CD4-positive, alpha-beta T cell treated with Interleukin-1 beta for 1 hour (primary cell): ENCODE results near the gene RAD1.
"Not testable (repeated sequence)": the region's sequence is repeated elsewhere in the genome, so short reads cannot be mapped to it uniquely, and the experiment has no call there.

Experiments
- DNase-seq, 2 donors: peaks; one replicate each; pipeline ENCODE4 v3.0.0-alpha.2; 2020 to 2022

Gene RAD1

GRCh38 chr5:34915139-34915855 is at the start of gene RAD1, which contains the start of gene BRIX1:
Gene RAD1, minus strand, starts transcription at chr5:34915504. Its CDS starts 612 bp downstream, at chr5:34914892.
Gene BRIX1, plus strand, starts transcription at chr5:34915711. Its CDS starts 28 bp downstream, at chr5:34915739.
- DNase-seq = peak; percentile 92 to 94

DNA sequence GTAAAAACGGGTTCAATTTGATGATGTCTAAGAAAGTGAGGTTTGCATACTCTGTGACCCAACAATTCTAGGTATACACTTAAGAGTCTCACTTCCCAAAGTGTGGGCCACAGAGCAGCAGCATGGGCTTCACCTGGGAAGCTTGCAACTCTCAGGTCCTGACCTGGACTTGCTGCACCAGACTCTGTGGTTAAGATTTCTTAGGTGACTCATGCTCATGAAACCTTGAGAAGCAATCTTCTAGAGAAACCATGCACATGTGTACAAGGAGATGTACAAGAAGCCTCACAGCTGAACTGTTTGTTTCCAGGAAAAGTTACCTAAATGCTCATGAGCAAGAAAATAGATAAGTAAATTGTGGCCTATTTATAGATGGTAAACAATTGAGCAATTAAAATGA is 44.0 kb upstream of the RAD1 start:
- DNase-seq = no peak

DNA sequence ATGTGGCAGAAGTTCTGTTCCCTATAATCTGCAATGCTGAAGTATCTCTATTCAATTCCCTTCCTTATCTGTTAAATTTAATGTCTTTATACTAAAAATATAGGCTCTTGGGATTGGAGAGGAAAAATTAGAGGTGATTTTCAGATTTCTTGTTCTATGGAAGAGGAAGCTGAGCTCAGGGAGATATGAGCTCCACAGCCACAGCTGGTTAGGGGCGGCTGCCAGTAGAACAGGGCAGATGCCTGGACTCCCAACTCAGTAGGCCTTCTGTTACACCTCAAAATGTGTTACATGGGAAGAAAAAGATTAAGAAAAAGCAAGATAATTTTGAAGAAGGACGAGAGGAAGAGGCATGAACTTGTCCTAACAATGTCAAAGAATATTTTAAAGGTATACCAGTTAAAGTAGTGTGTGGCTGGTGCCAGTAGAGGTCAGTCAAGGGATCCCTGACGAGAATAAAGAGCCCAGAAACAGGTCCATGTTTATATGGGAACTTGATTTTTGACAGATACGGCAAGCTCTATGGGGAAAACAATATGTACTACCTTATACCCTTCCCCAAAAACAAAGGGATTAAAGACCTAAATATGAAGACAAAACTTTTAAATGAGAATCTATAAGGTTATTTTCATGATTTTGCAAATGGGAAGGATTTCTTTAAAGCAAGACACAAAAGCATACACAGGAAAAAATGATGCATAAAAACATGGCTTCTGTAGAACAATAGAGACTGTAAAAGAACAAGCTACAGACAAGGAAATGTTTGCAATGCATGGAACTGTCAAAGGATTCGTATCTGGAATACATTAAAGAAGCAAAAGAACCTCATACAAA is 42.8 kb upstream of the RAD1 start:
- DNase-seq = peak in 1 of 2 donors; percentile 14

- DNase-seq = no peak
Measured at GRCh38 chr5:34957321-34957720, 42.0 kb upstream of the RAD1 start.

DNA sequence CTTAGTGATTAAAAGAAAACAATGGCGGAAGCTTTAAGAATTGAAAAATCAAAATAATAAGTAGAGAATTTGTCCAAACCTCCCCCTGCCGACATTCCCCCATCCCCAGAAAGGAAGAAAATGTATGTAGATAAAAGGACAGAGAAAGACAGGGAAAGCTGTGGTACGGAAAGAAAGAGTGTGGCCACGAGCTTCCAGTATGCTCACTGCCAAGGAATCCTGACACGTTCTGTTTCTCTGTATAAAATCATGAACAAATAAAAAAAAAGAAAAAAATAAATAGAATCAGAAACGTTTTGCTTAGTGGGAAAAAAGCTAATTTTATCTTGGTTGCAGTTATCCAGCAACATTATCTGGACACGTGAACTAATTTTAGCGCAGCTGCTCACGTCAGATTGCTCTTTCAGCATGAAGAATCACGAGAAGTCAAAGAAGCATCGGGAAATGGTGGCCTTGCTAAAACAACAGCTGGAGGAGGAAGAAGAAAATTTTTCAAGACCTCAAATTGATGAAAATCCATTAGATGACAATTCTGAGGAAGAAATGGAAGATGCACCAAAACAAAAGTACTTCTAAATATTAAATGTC is 29.2 kb upstream of the RAD1 start:
- no peak for DNase-seq

DNA sequence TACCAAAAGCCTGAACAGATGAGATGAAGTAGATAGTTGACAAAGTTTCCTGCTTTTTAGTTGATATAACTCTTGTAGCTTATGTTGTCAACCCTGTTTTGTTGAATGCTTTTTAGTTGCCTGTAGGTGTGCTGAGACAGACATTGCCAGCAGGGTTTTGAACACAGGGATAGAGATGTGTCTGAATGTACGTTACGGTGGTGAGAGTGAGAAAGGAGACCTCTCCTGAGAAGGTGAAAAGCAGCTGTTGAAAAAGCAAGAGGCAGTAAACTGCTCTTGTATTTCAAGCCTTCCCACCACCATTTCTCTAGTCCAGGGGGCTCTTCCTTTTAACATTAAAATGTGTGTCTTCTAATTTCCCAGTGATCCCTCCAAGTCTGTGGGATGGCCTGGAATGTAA is 28.7 kb upstream of the RAD1 start:
- DNase-seq = no peak

GRCh38 chr5:34941936-34942335 is 26.6 kb upstream of the RAD1 start:
- DNase-seq = no peak

GRCh38 chr5:34932947-34933346 is 17.6 kb upstream of the RAD1 start:
- no peak for DNase-seq

GRCh38 chr5:34930870-34931269 is 15.6 kb upstream of the RAD1 start:
- no peak for DNase-seq

GRCh38 chr5:34930462-34930844 is 15.1 kb upstream of the RAD1 start:
- no peak for DNase-seq

GRCh38 chr5:34929720-34930461 is 14.6 kb upstream of the RAD1 start:
- DNase-seq = peak; percentile 86 to 87

GRCh38 chr5:34929134-34929719 is 13.9 kb upstream of the RAD1 start, which contains the start of gene DNAJC21:
Gene DNAJC21, plus strand, starts transcription at chr5:34929559. Its CDS starts 261 bp downstream, at chr5:34929820.
- peak; percentile 97 to 98 for DNase-seq

GRCh38 chr5:34928267-34928666 is 13.0 kb upstream of the RAD1 start:
- DNase-seq = no peak

DNA sequence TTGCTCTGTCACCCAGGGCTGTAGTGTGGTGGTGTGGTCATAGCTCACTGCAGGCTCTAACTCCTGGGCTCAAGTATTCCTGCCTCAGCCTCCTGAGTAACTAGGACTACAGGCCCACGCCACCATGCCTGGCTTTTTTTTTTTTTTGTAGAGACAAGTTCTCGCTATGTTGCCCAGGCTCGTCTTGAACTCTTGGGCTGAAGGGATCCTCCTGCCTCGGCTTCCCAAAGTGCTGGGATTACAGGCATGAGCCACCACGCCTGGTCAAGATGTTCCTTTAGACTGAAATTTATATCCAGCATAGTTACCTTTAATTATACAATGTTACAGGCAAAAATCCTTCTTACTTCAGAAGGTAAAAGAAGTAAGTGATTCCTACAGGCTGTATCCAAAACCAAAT is 12.5 kb upstream of the RAD1 start:
- DNase-seq = no peak

GRCh38 chr5:34926318-34926888 is 11.1 kb upstream of the RAD1 start:
- no peak for DNase-seq

DNA sequence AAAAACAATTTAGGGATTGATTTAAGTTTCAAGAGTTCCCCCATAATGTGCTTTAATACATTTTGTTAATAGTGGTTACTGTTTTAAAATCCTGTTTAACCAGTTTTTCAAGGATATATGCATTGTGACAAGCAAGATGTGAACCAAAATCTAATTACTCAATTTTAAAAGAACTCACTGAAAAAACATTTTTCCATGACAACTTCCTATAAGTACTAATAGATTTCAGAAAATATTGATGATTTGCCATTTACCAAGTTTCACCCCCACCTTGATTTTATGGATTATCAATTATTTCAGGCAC is 9.1 kb upstream of the RAD1 start:
- no peak for DNase-seq

DNA sequence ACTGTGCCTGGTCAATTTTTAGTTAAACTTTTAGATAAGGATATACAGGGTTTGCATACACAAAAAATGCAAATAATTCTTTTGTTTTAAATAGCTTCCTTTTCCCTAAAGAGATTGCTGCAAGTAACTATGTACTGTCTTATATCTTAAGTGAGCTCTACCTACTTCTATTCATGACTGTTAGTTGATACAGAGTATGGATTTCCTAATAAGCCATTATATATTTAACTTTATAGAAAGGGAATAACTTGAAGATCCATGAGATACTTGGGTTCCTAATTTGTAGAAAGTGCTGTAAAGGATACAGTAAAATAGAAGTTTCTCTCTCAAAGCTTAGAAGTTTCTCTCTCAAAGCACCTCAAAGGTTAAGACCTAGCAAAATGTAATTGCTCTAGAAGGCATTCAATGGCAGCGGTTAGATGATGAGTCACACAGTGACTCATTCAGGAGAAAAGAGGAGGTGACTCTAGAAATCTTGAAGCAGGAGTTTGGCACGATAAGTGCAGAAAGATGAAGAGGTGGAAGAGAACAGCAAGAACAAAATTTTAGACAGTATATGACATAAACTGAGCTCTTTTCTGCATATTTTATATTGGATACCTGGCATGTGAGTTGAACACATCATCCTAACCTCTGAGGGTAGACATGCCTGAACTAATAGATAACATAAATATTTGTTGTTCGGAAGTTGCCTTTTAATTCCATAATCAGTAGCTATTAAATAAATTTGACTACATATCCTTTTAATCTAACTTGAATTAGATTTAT is 8.6 kb upstream of the RAD1 start:
- no peak for DNase-seq

GRCh38 chr5:34923256-34923655 is 8.0 kb upstream of the RAD1 start:
- DNase-seq = not testable (repeated sequence)

DNA sequence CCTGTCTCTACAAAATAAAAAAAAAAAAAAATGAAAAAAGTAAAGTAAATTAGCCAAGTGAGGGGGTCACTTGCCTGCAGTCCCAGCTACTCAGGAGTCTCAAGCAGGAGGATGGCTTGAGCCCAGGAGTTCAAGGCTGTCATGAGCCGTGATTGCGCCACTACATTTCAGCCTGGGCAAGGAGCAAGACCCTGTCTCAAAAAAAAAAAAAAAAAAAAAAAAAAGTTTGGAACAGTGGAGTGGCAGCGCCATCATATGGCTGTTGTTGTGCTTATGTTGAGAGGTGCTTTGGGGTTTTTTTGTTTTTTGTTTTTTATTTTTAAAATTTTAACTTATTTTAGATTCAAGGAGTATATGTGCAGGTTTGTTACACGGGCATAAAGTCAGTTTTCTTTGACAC is 3.8 kb upstream of the RAD1 start:
- no peak for DNase-seq

DNA sequence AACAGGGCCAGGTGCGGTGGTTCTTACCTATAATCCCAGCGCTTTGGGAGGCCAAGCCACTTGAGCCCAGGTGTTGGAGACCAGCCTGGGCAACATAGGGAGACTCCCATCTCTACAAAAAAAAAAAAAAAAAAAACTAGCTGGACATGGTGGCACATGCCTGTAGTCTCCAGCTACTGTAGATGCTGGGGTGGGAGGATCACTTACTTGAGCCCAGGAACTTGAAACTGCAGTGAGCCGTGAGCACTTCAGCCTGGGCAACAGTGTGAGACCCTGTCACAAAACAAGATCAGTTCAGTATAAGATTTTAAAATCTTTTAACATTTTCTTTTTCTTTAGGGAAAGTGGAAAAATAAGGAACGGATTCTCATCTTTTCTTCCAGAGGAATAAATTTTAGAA is 2.7 kb upstream of the RAD1 start:
- DNase-seq = no peak

GRCh38 chr5:34916518-34916917 is 1.2 kb upstream of the RAD1 start:
- DNase-seq = no peak

DNA sequence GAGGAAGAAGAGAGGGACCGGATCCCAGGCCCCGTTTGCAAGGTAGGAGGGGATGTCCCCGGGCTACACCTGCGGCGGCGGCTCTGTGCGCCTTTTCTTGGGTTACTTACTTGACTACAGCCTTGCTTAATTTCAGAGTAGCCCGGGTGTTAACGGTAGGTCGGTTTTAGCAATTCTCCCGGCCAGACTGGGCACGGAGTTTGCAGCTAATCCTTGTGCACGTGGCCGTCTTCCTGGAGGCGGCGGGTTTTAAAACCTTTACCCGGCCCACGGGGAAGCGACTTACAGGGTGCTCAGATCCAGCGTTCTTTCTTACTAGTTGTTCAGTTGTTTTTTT is 520 bp upstream of the RAD1 start:
- no peak for DNase-seq
